Stimulated activated CD8-positive, alpha-beta memory T cell treated with anti-CD3 and anti-CD28 coated beads, Interleukin-7, amount 100 ng/mL, for 4 hours (primary cell): ENCODE measurements around the gene RNH1.

ENCODE experiments used
- DNase-seq, 2 donors: peaks; one replicate each; pipeline ENCODE4 v3.0.0-alpha.2; 2020; ENCODE audit warnings: low read depth in 2 of 2

The RNH1 gene

GRCh38 chr11:537622-538430 is 30.8 kb upstream of the RNH1 start:
- DNase-seq, result no peak

- DNase-seq, result peak; percentile 82 to 91
Measured at GRCh38 chr11:536841-537621, 30.0 kb upstream of the RNH1 start, which contains the start of gene LRRC56. TSS of gene LRRC56 (plus strand) at chr11:537527. CDS start at chr11:540685, 3,158 bp downstream.

DNA sequence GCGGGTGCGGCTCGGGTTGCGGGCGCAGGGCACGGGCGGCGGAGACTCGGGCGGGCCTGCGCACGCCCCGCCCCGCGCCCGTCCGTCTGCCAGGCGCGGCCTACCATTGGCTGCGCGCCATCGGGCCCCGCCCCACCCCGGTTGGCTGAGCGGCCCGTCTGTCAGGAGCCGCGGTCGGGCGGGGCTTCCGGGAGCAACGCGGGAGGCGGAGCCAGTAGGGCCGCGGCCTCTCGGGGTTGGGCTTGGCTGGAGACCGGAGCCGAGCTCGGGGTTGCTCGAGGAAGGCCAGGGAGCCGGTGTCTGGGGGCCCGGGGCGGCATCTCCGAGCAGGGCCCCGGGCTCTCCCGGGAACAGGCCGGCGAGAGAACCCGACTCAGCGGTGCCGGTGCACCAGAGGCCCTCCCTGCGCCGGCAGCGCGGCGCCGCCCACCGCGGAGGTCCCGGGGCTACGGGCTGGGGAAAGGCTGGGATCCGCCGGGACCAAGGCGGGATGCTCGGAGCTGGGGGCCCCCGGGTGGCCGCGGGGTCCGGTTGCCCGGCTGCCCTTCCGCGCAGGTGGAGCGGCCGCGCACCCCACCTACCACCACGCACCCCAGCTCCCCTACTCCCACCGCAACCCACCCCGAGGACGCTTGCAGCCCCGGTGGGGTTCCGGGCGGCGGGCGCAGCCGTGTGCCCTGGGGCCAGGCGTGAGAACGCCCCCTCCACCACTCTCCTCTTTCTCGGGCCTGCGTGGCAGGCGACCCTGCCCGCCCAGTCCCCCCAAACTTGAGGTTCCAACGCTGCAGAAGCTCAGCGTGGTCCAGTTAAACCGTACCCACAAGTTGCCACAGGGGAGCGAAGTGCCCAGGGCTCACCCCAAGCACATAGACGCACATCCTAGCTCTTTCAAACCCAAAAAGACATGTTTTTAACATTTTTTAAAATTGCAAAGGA is 28.7 kb upstream of the RNH1 start, which contains the start of gene HRAS:
Gene HRAS (minus strand): TSS at position 58 of the 936 bp plus-strand sequence.
- DNase-seq, result peak; percentile 86 to 93

- DNase-seq, result no peak
Measured at GRCh38 chr11:535210-535518, 28.1 kb upstream of the RNH1 start.

GRCh38 chr11:534396-535209 is 27.6 kb upstream of the RNH1 start:
- DNase-seq, result no peak

DNA sequence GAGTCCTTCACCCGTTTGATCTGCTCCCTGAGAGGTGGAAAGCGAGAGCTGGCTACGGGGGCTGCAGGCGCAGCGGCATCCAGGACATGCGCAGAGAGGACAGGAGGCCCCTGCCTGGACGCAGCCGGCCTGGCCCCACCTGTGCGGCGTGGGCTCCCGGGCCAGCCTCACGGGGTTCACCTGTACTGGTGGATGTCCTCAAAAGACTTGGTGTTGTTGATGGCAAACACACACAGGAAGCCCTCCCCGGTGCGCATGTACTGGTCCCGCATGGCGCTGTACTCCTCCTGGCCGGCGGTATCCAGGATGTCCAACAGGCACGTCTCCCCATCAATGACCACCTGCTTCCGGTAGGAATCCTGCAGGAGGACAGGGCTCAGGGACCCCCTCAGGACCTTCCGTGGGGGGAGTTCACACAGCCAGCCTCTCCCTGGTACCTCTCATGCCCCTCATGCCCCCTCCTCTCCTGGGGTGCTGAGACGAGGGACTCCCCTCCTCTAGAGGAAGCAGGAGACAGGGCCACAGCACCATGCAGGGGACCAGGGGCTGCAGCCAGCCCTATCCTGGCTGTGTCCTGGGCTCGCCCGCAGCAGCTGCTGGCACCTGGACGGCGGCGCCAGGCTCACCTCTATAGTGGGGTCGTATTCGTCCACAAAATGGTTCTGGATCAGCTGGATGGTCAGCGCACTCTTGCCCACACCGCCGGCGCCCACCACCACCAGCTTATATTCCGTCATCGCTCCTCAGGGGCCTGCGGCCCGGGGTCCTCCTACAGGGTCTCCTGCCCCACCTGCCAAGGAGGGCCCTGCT is 26.7 kb upstream of the RNH1 start:
- no peak for DNase-seq

GRCh38 chr11:532986-533585 is 26.0 kb upstream of the RNH1 start:
- DNase-seq, result no peak

DNA sequence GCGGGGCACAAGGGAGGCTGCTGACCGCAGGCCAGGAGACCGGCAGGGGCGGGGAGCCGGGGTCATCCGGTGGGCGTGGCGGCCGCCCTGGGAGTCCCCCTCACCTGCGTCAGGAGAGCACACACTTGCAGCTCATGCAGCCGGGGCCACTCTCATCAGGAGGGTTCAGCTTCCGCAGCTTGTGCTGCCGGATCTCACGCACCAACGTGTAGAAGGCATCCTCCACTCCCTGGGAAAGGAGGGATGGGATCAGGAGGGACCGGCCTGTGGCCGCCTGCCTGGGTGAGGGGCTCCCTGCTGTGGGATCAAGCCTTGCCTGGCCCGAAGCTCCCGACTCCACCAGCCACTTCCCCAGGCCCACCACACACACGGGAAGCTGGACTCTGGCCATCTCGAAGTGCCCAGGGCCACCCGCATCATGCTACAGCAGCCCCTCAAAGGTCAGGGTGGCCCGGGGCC is 25.5 kb upstream of the RNH1 start:
- no peak for DNase-seq

GRCh38 chr11:531919-532526 is 25.0 kb upstream of the RNH1 start:
- DNase-seq, result no peak

- no peak for DNase-seq
Measured at GRCh38 chr11:530960-531831, 24.2 kb upstream of the RNH1 start.

- no peak for DNase-seq
Measured at GRCh38 chr11:529728-530411, 22.8 kb upstream of the RNH1 start.

GRCh38 chr11:528815-529727 is 22.0 kb upstream of the RNH1 start:
- no peak for DNase-seq

- no peak for DNase-seq
Measured at GRCh38 chr11:528166-528814, 21.2 kb upstream of the RNH1 start.

DNA sequence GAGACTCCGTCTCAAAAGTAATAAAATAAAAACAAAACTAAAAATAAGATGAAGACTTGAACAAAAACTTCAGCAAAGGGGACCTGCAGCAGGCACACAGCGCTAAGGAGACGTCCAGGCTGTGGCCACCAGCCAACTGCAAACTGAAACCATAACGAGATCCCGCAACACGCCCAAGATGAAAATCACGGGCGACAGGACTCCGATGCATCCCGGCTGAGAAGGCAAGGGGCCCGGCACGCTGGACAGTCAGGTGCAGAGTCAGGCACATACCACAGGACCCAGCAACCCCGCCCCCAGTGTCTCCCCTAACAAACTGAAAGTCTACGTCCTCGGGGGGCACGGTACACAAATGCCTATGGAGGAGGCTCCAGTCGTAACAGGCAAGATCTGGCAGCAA is 19.1 kb upstream of the RNH1 start:
- no peak for DNase-seq

- DNase-seq, result no peak
Measured at GRCh38 chr11:521177-521688, 14.2 kb upstream of the RNH1 start.
